GM19397 (cell line): Measurements from ENCODE around the gene SMG7.

Experiments used
- ATAC-seq: cut with Tn5 transposase; IDR thresholded peaks from one replicate; pipeline ENCODE4 v1.9.1; 2021; ENCODE audit warnings: mild to moderate bottlenecking, moderate library complexity; ENCODE audit not compliant: unreplicated experiment

Gene SMG7

GRCh38 chr1:183470147-183470960 is 1.9 kb upstream of the SMG7 start:
- peak; percentile 33 for ATAC-seq

- ATAC-seq: peak; percentile 22
Measured at GRCh38 chr1:183470961-183471742, 1.1 kb upstream of the SMG7 start.

GRCh38 chr1:183471743-183472487 is 384 bp upstream of the SMG7 start:
- ATAC-seq: peak; percentile 51

GRCh38 chr1:183473217-183473536 is 878 bp downstream of the SMG7 start:
- no peak for ATAC-seq

- ATAC-seq: no peak
Measured at GRCh38 chr1:183476081-183476480, 3.8 kb downstream of the SMG7 start.

DNA sequence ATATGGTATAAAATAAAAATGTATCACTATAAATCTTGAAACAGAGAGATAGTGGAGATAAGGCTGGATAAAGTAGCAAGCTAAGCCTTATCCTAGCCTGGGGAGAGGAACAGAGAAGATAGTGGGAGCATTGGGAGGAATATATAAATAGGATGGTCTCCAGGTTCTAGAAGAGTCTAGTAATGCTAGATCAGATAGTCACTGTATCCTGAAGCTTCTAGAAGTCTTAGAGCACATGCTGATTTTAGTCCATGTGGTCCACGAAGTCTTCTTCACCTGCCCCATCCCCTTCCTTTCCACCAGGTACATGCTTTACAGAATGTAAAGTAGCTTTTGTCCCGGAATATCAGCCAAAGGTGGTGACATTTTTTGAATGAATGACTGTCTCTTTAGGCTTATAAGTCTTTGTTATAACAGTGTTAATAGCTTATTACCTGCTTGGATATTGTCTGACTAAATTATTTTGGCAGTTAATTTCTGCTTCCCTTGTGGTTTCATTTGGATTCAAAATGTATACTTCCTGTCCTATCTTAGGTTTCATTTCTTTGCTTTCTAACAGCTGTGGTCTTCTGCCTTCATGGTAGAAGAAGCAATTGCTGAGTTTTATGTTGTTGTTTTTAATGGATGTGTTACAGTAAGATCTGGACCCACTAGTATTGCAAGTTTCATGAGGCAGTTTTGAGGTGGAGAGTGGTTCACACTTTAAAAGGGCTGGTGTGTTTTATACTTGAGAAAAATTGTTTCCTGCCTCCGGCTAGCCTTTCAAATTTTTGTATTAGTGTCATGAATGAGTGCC is 5.9 kb downstream of the SMG7 start:
- peak; percentile 47 for ATAC-seq

DNA sequence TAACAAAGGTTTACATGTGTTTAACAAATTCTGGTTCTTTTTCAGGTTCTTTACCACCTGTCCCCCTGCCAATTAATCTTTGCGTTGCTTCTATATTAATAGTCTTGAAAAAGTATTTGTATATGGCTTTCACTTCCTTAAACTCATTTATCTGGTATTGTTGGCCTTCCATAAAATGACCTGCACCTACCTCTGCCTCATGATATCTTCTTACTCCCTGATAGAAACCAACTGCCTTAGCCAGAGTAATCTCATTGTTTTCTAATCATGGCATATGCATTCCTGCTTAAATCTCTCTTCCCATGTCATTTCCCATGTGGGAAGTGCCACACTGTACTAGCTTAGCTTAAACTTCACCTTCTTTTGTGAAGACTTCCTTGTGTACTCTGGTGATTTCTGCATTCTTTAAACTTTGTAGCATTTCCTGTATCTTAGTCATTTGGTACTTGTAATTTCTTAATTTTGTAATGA is 8.7 kb downstream of the SMG7 start:
- ATAC-seq: peak; percentile 44

DNA sequence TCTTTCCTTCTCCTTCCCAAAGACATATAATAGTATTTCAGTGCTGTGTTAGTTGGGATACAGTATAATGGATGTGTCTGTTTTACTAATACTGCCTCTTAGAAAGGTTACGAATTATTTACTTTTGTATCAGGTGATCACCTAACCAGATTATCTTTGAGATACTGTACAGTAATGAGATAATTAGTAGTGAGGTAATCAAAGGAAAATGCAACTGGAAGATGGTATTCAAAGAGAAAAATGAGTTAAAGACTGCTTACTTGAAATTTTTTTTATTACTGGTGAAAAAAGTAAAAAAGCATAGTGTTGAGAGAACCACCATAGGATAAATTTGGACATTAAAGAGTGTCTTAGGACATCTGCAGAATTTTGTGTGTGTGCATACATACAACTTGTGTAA is 10.9 kb downstream of the SMG7 start:
- ATAC-seq: no peak

- ATAC-seq: no peak
Measured at GRCh38 chr1:183484254-183484653, 12.0 kb downstream of the SMG7 start.

DNA sequence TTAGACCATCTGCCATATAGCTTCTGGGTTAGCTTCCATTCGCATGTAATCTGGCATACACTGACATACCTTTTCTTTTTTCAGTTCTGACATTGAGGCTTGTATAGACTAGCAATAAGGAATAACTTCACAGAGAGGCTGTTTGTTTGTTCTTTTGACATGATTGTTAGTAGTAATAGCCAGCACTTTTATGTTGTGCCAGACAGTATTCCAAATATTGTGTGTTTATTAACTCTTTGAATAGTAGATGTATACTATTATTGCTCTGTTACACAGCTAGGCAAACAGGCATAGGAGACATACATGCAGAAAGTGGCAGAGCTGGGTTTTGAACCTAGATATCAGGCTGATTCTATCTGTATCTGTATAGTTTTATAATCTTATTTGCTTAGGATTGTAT is 12.6 kb downstream of the SMG7 start:
- no peak for ATAC-seq

GRCh38 chr1:183487674-183488442 is 15.6 kb downstream of the SMG7 start:
- no peak for ATAC-seq

- ATAC-seq: no peak
Measured at GRCh38 chr1:183490932-183491331, 18.6 kb downstream of the SMG7 start.

GRCh38 chr1:183493540-183494245 is 21.4 kb downstream of the SMG7 start:
- ATAC-seq: no peak

DNA sequence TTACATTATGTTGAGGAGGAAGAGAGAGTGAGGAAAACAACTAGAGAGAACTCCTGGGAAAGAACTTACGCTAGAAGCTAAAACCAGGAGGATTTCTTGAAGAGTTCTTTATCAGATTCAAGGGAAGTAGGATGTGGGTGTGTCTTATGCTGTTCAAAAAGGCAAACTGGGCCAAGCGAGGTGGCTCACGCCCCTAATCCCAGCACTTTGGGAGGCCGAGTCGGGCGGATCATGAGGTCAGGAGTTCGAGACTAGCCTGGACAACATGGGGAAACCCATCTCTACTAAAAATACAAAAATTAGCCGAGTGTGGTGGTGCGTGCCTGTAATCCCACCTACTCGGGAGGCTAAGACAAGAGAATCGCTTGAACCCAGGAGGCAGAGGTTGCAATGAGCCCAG is 23.1 kb downstream of the SMG7 start:
- no peak for ATAC-seq

DNA sequence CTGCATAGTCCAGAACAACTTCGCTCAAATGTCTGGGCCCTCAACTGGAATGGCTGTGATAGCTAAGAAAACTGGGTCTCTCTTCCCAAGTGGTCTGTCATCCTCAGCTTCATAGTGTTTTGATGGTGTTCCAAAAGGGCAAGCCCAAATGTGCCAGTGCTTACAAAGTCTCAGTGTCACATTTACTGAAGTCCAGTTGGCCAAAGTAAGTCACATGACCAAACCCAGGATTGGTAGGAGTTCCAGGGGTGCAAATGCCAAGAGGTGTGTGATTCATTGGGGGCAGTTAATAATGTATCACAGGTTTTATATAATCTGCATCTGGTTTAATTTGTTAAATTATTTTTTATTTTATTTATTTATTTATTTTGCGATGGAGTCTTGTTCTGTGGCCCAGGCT is 24.9 kb downstream of the SMG7 start:
- no peak for ATAC-seq

DNA sequence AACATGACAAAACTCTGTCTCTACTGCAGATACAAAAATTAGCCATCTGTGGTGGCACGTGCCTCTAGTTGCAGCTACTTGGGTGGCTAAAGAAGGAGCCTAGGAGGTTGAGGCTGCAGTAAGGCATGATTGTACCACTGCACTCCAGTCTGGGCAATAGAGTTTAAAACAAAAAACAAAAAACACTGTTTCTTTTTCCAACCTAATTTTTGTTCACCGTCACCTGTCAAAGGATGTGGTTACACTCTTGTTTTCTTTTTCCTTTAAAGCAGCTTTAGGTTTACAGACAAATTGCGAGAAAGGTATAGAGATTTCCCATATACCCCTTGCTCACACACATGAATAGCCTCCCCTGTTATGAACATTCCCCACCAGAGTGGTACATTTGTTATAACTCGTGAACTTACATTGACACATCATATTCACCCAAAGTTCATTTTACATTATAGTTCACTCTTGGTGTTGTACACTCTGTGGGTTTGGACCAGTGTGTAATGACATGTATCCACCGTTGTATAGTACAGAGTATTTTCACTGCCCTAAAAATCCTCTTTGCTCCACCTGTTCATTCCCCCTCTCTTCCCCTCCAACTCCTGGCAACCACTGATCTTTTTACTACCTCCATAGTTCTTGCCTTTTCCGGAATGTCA is 26.2 kb downstream of the SMG7 start:
- no peak for ATAC-seq

GRCh38 chr1:183505454-183506089 is 33.3 kb downstream of the SMG7 start:
- ATAC-seq: no peak

DNA sequence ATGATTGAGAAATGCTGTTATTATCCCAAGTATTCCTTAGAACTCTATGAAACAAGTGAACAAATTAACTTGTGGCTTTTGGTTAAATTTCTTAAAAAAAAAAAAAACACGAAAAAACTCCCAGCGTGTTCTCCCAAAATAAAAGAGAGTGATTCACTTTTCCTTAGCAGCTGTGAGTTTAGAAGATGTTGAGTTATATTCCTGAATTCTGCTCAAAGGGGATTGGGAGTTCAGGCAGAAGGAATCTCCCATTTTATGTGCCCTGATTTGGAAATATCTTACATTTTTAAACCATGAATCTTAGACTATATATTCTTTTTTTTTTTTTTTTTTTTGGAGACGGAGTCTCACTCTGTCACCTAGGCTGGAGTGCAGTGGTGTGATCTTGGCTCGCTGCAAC is 34.3 kb downstream of the SMG7 start:
- ATAC-seq: no peak
